Fibroblast of skin of back (primary cell): ENCODE data around the gene TMEM132A.

Experiments used
- DNase-seq: peaks from one replicate; pipeline ENCODE4 v3.0.0-alpha.2; 2013

The TMEM132A gene

DNA sequence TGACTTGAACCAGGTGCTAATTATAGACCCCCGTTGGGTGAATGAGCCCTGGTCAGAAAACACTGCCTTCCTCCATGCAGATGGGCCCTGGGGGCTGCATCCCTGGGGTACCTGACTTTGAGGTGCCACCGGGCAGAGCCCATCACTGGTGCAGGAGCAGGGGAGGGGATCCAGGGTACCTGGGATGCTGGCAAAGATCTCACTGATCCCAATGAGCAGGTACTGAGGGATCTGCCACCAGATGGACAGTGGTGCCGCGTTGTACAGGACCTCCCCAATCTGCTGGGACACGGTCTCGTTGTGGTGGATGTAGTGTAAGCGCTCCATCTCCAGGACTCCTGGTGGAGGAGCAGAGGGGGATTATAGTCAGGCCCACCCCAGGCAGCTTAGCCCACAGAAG, 15.0 kb downstream of the TMEM132A start:
- DNase-seq = no peak

DNA sequence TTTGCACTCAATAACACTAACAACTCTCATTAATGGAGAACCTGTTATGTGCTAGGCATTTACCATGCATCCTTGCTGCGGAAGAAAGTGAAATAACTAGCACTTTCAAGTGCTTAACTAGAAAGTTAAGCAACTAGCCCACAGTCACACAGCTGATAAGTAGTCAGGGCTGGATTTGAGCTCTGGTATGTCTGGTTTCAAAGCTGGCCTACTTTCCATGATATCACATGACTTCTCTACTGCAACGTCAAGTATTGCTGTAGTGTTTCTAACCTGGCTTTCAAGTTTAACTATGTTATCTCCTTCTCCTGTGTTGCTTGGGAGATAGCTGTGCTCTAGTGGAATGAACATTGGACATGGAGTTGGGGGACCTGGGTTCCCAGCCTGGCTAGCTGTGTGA, 15.6 kb downstream of the TMEM132A start:
- no peak for DNase-seq

DNA sequence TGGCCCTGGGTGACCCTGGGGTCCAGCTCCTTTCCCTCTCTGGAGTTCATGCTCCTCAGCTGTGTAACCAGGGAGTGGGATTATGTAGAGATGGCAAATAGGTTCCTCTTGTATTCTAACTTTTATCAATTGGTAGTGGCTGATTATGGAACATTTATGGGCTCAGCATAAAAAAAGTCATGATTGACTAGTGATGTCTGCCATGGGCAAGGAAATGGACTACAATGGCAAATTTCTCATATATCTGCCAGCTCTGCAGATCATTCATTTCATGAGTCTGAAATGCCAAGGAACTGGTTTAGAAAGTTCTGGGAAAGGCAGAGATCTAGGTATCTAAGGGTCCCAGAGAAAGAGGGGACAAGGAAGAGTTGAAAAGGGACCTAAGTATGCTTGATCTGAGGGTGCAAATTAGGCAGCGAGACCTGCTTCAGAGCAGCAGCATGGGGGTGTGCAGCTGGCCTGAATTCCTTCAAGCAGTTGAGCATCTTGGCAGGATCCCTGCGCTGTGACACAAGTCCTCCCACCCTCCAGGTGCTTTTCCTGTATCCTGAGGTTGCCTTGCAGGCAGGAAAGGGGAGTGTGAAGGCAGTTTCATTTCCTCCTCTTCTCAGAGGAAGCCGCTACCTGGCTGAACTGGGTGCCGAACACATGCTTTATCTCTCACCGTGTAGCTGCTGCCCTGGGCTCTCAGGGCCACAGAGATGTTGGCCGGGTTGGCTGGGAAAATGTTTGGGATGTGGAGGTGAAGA, 17.3 kb downstream of the TMEM132A start:
- no peak for DNase-seq

DNA sequence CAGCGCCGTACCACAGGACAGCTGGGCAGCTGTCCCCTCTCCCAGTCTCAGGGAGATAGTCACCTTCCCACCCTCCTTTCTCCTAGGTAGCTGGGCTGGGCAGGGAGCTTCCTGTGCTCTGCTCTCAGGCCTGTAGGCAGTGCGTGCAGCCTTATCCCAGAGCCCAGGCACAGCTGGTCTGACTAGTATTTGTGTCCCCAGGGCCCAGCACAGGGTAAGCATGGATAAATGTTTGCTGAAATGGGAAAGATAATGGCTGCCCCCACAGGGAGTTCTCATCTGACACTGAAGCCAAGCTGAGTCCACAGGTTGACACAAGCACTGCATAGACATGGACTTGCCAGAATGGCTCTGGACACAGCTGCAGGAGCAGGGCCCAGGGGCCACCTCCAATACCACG, 18.0 kb downstream of the TMEM132A start:
- no peak for DNase-seq

DNA sequence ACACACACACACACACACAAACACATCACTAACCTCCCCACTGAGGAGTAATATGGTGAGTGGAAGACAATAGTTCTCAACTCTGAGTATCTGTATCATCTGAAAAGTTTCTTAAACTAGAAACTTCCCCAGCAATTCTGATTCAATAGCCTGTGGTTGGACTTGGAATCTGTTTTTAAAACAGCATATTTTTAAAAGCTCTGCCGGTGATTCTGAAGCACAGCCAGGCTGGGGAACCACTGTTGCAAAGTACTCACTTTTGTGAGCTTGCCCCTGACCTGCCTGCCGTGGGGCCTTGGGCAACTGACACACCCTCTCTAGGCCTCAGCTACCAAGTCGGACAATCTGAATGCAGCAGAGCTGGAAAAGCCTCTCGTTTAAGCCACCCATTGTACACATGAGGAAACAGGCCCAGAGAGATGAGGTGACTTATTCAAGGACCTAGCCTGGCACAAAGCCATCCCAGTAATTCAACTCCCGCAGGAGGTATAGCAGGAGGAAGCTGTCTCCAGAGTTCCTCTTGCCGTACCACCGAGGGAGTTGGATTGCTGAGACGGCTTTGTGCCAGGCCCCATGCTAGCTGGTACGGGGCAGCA, 18.8 kb downstream of the TMEM132A start:
- DNase-seq = no peak

DNA sequence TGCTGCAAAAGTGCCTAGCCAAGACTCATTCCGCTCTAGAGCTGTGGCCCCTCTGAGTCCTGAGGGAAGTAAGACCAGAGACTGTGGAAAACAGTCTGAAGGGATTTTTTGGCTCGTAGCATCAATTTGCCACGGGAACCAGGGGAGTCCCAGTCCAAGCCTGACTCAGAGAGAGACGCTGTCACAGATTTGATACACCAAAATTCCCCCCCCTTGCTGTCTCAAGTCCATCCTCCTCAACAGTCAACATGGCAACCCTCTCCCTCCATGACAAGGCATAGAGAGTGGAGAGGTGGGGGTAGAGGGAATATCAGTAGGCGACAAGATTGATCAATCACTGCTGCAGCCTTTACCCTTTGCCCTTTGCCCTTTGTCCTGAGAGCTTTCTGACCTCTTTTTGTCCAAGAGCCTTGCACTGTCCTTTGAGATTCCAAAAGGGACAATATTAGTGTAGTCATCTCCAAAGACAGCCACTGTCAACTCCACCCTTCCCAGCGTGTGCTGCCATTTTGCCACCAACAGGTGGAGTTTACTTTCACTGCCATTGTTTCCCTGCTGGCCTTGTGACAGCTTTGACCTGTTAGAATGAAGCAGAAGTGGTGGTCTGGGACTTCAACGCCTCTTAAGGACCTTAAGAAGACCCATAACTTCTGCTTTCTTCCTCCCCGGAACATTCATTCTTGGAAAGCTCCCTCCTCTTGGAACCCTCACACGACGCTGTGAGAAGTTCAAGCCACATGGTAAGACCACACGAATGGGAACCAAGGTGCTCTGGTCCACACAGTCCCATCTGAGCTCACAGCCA, 20.4 kb downstream of the TMEM132A start:
- no peak for DNase-seq

DNA sequence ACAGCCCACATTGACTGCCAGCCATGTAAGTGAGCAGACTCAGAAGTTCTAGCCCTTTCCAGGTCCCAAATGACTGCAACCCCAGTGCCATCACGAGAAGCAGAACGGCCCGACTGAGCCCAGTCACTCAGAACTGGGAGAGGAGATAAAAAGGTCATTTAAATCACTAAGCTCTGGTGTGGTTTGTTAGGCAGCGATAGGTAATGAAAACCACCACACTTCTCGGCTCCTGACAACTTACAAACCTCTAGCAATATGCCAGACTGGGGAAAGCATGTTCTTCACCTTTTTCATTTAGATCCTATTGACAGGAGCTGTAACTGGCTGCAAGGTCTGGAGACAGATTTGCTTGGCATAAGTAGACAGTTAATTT, 21.0 kb downstream of the TMEM132A start:
- DNase-seq = no peak

DNA sequence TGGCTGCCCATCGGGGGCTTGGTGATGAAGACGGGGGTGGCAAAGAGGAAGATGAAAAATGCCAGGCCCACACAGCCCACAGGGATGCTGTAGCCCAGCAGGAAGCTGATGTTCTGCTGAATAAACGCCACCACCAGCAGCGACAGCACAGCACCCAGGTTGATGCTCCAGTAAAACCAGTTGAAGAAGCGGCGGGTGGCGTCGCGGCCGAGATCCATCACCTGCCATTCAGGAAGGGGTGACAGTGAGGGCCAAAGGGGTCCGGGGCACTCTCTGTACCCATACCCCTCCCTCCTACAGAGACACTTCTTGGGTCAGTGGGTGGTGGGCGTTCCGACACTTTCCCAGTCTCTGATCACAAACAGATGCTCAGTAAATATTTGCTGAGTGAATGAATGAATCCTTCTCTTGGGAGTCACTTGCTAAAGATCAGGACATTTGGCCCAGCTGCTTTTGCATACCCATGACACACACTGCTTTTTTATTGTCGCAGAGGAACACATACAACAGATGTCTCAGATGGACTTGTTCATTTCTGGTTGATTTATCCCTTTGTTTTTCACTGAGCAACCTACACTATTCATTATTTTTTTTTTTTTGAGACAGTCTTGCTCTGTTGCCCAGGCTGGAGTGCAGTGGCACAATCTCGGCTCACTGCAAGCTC, 22.5 kb downstream of the TMEM132A start:
- no peak for DNase-seq

DNA sequence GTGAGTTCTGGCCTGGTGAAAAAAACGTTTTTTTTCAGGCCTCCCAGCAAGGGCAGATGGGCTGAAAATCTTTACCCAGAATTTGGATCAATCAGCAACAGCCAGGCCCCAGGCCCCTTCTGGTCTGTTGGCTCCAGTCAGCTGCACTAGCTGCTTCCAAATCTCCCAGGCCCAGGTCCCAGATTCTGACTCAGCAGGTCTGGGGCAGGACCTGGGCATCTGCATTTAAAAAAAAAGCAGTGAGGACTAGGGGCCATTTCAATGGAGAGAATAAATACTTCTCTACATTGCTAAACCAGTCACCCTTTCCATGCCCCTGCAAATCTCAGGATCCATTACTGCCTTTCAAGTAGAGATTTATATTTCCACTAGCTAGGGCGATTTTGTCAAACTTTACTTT, 23.4 kb downstream of the TMEM132A start:
- DNase-seq = no peak

DNA sequence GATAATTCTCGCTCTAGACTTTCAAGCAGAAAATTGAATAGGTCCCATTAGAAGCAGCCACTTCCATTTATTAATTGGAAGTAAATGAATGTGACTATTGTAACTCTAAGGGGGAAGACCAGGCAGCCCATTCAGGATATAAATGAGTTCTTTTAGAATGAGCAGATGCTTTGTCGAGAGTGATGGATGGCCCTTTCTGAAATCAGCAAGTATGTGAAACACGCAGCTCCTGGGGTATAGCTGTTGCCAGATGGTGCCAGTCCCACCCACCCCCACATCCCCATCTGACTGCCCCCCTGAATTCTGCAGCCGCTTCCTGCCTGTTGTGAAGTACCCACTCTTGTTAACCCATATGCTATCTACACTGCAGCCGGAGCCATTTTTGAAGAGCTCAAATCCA, 24.0 kb downstream of the TMEM132A start:
- no peak for DNase-seq

DNA sequence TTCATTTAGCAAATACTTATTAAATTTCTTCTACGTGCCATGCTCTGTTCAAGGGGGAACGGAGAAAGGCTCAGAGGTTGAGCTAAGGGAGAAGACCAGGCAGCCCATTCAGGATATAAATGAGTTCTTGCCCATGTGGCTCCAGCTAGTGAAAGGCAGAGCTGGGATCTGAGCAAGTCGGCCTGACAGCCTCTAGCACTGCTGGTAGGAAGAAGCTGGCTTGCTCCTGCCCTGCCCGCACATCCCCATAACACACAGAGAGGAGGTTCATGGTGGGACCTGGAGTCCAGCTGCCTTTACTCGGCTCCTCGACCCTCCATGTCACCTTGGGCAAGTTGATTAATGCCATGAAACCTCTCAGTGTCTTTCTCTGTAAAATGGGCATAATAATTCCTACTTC, 25.8 kb downstream of the TMEM132A start:
- no peak for DNase-seq

DNA sequence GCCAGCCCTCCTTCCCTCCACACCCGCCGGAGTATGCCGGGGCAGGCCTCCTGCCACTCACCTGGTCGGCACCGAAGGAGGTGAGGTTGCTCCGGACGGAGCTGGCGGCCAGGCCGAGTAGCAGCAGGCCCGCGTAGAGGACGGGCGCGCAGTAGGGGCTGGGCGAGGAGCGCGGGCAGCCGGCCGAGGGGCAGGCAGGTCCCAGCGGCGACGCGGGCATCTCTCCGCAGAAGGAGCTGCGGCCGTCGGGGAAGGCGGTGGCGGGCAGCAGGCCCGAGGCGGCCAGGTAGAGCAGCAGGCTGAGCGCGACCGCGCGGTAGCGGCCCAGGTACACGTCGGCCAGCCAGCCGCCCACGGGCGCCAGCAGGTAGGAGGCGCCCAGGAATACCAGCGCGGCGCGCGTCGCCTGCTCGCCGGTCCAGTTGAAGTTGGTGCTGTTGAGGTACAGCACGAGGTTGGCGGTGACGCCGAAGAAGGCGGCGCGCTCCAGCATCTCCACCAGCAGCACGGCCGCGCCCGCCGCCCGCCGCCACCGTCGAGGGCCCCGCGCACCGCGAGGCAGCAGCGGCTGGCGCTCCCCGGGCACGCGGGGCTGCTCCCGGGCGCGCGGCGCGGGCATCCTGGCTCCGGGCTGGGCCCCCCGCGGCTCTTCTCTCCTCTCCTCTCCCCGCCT, 26.8 kb downstream of the TMEM132A start:
- no peak for DNase-seq

DNA sequence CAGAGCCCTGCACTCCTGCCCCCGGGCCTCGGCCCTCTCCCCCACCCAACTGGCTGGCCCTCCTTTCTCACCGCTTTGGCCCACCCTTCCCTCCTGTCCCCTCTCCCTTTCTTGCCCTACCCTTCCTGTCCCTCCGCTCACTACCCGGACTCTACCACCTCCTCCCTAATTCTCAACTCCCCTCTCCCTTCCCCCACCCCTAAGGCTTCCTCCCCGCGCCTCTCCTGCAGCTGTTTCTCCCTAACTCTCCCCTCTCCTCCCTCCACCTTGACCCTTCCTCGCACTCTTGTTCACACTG, 27.3 kb downstream of the TMEM132A start:
- DNase-seq = peak; percentile 9

DNA sequence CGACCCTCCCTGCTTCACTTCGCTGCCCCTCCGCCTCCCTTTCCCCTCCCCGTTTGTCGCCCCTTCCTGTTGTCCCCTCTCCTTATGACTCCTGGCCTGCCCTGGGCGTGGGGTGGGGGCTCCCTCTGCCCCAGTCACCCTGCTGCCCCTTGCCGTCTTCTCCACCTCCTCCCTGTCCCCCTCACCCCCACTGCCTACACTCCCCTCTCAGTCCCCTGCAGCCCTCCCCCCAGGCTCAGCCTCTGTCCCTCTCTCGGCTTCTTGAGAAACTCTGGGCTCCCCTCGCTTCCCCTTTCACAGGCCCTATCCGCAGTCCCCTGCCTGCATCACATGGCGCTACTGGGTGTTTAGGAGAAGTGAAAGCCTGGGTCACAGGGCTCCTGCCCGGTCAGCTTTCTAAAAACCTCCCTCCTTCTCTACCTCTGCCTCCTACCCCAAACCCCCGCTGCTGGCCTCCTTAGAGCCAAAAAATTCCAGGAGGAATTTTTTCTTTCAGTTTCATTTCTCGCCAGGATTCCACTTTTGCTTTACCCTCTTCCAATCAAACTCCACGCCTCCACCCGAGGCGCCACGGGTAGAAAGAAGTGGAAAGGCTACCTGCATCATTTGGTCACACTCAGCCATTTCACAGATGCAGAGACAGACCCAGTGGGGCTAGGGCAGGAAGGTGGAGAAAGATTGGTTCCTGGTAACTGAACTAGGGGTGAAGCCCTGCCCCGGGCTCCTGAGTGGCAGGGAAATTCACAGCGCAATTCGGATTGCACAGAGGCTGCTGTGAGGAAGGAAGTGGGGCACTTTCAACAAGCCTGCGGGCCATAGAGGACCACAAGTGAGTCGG, 27.9 kb downstream of the TMEM132A start, which contains the start of gene SLC15A3:
SLC15A3 (minus strand) TSS at position 273 of the 838 bp plus-strand sequence. CDS start 625 bp downstream, outside the sequence.
- peak; percentile 38 for DNase-seq

DNA sequence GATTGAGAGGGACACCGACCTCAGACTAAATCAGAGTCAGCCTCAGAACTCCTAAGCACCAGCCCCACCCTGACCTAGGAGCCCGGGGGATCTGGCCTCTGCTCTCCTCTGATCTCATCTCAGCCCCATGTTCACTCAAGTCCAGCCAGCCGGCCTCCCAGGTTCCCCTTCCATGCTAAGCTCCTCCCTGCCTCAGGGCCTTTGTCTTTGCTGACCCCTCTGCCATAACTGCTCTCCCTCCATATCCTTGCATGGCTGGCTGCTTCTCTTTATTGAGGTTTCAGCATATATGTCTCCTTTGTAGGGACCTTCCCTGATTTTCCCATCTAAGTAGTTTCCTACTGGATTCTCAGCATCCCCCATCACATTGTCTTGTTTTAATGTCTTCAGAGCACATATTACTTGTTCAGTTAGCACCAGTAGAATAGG, 28.5 kb downstream of the TMEM132A start:
- DNase-seq = no peak

DNA sequence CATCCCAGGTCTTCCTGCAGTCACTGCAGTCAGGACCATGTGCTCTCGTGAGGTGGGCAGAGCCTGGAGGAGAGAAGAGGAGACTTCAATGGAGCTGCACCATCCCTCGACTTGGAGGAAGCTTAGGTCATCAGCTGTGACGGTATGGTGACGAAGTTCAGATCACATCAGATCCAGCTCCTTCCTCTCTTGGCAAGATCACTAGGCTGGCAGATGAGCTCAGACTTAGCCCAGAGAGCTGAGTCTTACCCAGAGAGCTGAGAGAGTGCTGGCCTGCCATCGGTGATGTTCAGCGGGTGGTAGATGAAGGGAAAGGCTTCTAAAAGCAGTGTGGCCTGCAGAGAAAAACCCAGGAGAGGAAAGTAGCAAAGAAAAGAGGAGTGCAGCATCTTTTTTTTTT, 29.5 kb downstream of the TMEM132A start:
- DNase-seq = peak; percentile 26

DNA sequence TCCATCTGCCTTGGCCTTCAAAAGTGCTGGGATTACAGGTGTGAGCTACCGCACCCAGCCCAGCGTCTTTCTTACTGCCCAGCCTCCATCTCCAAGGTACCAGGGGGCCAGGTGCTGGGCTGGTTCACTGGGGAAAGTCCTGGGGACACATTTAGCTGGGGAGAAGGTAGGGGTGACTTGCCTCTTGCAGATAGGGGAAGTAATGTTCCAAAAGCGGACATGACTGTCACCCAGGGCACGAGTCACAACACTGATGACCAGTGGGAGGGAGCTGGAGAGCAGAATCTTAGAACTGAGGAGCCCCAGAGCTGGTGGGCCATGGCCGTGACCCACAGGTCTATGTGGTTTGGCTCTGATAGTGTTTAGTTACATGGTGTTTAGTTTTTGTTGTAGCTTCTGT, 30.2 kb downstream of the TMEM132A start:
- DNase-seq = no peak

DNA sequence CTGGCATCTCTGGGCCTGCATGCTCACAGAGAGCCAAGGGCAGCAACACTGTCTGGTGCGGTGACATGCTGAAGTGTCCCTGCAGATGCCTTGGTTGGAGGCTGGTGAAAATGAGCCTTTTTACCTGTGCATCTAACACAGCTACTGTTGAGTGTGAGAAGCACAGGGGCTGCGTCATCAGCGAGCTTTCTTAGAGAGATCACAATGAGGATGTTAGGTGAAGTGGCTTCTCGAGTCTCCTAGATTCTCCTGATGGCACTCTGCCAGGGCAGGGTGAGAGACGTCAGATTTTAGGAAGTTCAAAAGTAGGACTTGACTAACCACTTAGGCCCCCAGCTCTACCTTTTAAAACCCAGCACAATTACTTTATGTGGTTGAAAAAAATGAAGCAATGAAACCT, 31.3 kb downstream of the TMEM132A start:
- DNase-seq = no peak

DNA sequence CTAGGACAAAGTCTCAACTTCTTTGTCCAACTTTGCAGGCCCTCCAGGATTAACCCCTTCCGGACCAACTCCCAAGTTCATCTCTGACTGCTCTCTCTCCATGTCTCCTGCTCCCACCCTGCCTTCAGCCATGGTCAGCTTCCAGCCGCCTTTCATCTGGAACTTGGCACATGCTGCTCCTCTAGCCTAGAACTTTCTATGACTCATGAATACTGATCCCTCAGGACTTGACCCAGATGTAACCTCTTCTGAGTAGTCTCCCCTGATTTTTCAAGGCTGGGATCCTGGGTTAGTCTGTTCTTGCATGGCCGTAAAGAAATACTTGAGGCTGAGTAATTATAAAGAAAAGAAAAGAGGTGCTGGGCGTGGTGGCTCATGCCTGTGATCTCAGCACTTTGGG, 32.9 kb downstream of the TMEM132A start:
- DNase-seq = peak; percentile 37

DNA sequence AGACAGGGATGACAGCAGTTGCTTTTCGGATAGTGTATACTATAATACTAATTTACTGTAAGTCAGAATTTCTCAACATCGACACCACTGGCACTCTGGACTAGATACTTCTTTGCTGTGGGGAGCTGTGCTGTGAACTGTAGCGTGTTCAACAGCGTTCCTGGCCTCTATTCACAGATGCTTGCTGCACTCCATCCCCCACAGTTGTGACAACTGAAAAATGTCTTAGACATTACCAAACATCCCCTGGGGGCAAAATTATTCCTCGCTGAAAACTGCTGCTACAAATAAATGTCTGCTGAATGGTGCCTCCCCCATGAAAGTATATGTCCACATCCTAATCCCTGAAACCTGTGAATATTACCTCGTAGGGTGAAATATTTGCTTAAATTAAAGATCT, 35.2 kb downstream of the TMEM132A start:
- DNase-seq = peak; percentile 74

DNA sequence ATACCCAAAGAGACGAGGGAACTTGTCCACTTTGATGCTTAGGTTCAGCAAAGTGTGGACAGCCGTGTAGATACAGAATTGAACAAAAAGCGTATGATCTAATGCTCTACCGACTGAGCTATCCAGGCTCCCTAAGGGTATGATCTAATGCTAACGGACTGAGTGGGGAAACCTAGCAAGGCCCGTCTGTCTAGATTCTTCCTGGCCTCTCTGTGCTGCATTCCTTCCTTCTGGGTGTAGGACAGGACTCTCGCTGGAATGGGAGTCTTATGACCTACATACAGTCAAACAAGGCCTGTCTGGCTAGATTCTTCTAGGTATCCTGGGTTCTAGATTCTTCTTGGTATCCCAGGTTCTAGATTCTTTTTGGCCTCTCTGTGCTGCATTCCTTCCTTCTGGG, 36.1 kb downstream of the TMEM132A start:
- DNase-seq = peak; percentile 58

DNA sequence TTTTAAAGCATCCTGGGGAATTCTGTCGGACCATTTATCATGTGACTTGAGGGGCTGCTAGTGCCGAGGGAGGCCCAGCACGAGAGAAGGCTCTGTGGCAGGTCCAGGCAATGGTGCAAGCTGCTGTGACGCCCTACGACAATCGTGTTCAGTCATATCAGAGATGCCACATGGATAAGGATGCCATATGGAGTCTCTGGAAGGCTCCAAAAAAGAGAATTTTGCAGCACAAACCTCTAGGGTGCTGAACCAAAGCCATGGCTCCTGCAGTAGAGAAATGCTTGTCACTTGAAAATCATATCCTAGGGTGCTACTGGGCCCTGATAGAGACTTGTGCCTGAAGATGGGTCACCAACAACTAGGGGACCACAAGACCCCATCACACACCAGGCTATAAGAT, 40.5 kb downstream of the TMEM132A start:
- DNase-seq = no peak
